ENCODE data around the gene EHD4. TPM values are rescaled to one million over a fixed set of nuclear protein-coding genes. Genes with fewer than 3 reads are reported as not detected.

EHD4 gene
- total RNA-seq, 1 donor from 2014 or later: 18.8 TPM

DNA sequence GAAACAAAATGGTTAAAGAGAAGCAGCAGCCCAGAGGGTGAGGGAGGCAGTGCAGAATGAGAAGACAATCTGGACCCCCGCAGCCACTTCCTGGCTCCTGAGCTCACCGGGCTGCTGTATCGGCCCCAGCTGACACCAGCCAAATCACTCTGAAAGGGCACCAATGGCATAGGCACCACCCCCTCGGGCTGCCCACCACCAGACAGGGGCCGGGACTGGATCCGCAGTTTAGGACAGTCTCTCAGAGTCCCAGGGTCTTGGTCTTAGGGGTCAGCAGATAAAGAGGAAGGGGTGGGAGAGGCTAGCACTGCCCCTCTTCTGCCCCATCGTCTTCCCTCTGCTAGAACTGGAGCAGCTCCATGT, 17.9 kb upstream of the EHD4 start:
- Mint-ChIP-seq H3K4me1 (ENCODE audit: unreplicated experiment) (peaks cover 5% of the 10 kb centered on the region), H3K9me3 (no peaks in the 10 kb centered on the region), H3K4me3 (no peak overlapping the region), H3K36me3 (no peaks in the 10 kb centered on the region), H3K27ac (no peak overlapping the region), H3K27me3 (peaks cover 10% of the 10 kb centered on the region)
- no peak for DNase-seq (ENCODE audit: extremely low spot score, unreplicated experiment)
- TF ChIP-seq CTCF (conservative IDR thresholded peaks at IDR 0.05): no peak

GRCh38 chr15:41989573-41990242, 17.4 kb upstream of the EHD4 start:
- no peak overlapping the region for H3K4me3 Mint-ChIP-seq
- peaks cover 5% of the 10 kb centered on the region for H3K4me1 Mint-ChIP-seq (ENCODE audit: unreplicated experiment)
- H3K36me3 Mint-ChIP-seq: no peaks in the 10 kb centered on the region
- TF ChIP-seq CTCF (conservative IDR thresholded peaks at IDR 0.05): peak; percentile 98
- H3K9me3 Mint-ChIP-seq: no peaks in the 10 kb centered on the region
- no peak overlapping the region for H3K27ac Mint-ChIP-seq
- peaks cover 10% of the 10 kb centered on the region for H3K27me3 Mint-ChIP-seq
- peak; percentile 92 for DNase-seq (ENCODE audit: extremely low spot score, unreplicated experiment)

DNA sequence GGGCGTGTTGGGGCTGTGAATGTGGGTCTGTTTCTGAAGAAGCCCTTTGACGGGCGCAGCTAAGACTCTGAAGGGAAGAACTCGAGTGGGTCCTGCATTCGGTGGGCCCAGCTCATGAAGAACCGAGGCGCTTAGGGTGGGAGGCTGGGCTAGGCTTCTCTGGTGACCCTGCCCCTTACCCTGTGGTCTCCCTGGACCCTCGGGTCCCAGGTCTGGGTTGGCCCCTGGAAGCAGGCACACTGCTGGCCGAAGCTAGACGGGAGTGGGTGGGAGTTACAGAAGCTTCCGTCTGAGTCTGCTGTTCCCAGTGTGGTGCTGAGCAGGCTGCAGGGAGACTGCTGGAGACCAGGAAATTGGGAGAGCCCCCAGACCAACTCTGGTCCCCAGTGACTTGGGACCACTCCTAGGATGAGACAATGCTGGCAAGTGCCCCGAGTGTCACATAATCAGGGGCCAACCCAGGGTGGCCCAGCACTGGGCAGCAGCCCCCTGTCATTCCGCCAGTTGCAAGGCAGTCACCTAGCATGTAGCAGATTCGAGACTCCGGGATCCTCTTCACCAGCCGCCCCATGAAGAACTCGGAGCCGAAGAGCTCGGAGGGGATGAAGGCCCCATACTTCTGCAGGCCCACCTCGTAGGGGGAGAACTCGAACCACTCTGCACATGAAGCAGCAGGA, 16.7 kb upstream of the EHD4 start:
- Mint-ChIP-seq H3K9me3 (no peaks in the 10 kb centered on the region), H3K27me3 (peaks cover 10% of the 10 kb centered on the region), H3K4me1 (ENCODE audit: unreplicated experiment) (peaks cover 5% of the 10 kb centered on the region), H3K36me3 (no peaks in the 10 kb centered on the region), H3K27ac (no peak overlapping the region), H3K4me3 (no peak overlapping the region)
- TF ChIP-seq CTCF (conservative IDR thresholded peaks at IDR 0.05): no peak
- DNase-seq (ENCODE audit: extremely low spot score, unreplicated experiment): no peak

DNA sequence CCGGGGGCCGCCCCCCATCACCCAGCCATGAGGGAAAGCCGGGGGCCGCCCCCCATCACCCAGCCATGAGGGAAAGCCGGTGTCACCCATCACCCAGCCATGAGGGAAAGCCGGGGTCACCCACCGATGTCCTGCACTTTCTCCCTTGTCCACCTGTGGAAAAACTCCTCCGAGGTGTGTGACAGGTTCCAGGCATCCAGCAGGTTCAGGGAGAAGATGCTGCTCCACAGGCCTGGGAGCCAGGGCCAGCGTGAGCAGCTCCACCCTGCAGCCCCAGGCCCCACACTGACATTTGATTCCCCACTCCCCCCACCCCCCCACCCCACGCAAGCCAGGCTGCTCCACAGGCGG, 15.5 kb upstream of the EHD4 start:
- no peaks in the 10 kb centered on the region for H3K4me1 Mint-ChIP-seq (ENCODE audit: unreplicated experiment)
- DNase-seq (ENCODE audit: extremely low spot score, unreplicated experiment): no peak
- no peak overlapping the region for H3K4me3 Mint-ChIP-seq
- no peak for TF ChIP-seq CTCF (conservative IDR thresholded peaks at IDR 0.05)
- no peaks in the 10 kb centered on the region for H3K9me3 Mint-ChIP-seq
- H3K27ac Mint-ChIP-seq: no peak overlapping the region
- no peaks in the 10 kb centered on the region for H3K36me3 Mint-ChIP-seq
- H3K27me3 Mint-ChIP-seq: peaks cover 10% of the 10 kb centered on the region

- TF ChIP-seq CTCF (conservative IDR thresholded peaks at IDR 0.05): no peak
- peak overlapping the region; percentile 17 for H3K27ac Mint-ChIP-seq
- no peaks in the 10 kb centered on the region for H3K36me3 Mint-ChIP-seq
- no peak overlapping the region for H3K4me3 Mint-ChIP-seq
- no peak for DNase-seq (ENCODE audit: extremely low spot score, unreplicated experiment)
- no peaks in the 10 kb centered on the region for H3K4me1 Mint-ChIP-seq (ENCODE audit: unreplicated experiment)
- peaks cover 10% of the 10 kb centered on the region for H3K27me3 Mint-ChIP-seq
- no peaks in the 10 kb centered on the region for H3K9me3 Mint-ChIP-seq
Measured at GRCh38 chr15:41987246-41987924, 15.0 kb upstream of the EHD4 start.

Measured in type B pancreatic cell (in vitro differentiated cells).